HCT116 (cell line): ENCODE measurements around the gene FTO. TPM values are rescaled to one million over a fixed set of nuclear protein-coding genes. Genes with fewer than 3 reads are reported as not detected.

Experiments used
- ATAC-seq: fragments of 200-7000 bp; cut with Tn5 transposase; 2 replicates; pipeline ENCODE4 v1.9.1; 2020; ENCODE audit warnings: mild to moderate bottlenecking, moderate library complexity
- BruUV-seq: library from RNA; stranded (reverse); fragments of 400-500 nt; replicated peaks from 2 replicates; lab custom pipeline; 2021; lab: Mats Ljungman, UMichigan
- CTCF ChIA-PET: fragments of 300-600 bp; sonication (Branson Sonifier 250); formaldehyde crosslinking; loops from one replicate; lab custom pipeline; 2021; ENCODE audit warnings: antibody characterized with exemption; lab: Charles Lee
- POLR2A ChIA-PET: fragments of 300-600, 350-600 bp; sonication (Branson Sonifier 250); formaldehyde crosslinking; loops from one replicate; lab custom pipeline; 2021; ENCODE audit warnings: antibody characterized with exemption; lab: Charles Lee
- RAD21 ChIA-PET, 2 experiments: fragments of 300-600 bp; sonication (Branson Sonifier 250); formaldehyde crosslinking; loops; one replicate each; lab custom pipeline; 2023; ENCODE audit warnings: low total read pairs in 2 of 2; ENCODE audit not compliant: uncharacterized antibody in 2 of 2, unreplicated experiment in 2 of 2, low non-redundant PET in 1 of 2; lab: Charles Lee
- DNase-seq: peaks from one replicate; pipeline ENCODE4 v3.0.0-alpha.2; 2010; ENCODE audit warnings: low read depth, low spot score
- H2AFZ ChIP-seq: fragments of 200-600 bp; shearing (Covaris generic), sonication (generic); 2 replicates; pipeline ENCODE4 v1.6.1; 2017; ENCODE audit warnings: low read depth, mixed run types, mixed read lengths, antibody characterized with exemption, low read length; ENCODE audit not compliant: poor library complexity, severe bottlenecking
- H3K27ac ChIP-seq: 2 replicates; pipeline ENCODE4 v1.5.1; 2012; ENCODE audit warnings: low read depth, low read length
- H3K27me3 ChIP-seq: fragments of 200-600 bp; sonication (generic); 2 replicates; pipeline ENCODE4 v1.6.1; 2016; ENCODE audit warnings: mixed run types, low read length, mixed read lengths; ENCODE audit not compliant: insufficient read depth
- H3K36me3 ChIP-seq, 2 experiments: fragments of 200-500 bp in 1 of 2; fragments of 200-600 bp in 1 of 2; sonication (Bioruptor generic) in 1 of 2; sonication (generic) in 1 of 2; 2 replicates each; pipeline versions ENCODE4 v1.5.1 to v1.6.1; 2014 to 2016; ENCODE audit warnings: low read length in 2 of 2, inconsistent platforms in 1 of 2, mixed read lengths in 1 of 2, mixed run types in 1 of 2; ENCODE audit not compliant: insufficient read depth in 2 of 2, control insufficient read depth in 1 of 2
- H3K4me1 ChIP-seq, 2 experiments: fragments of 200-600 bp in 1 of 2; sonication (generic) in 1 of 2; 2 replicates each; pipeline versions ENCODE4 v1.5.1 to v1.6.1; 2012 to 2017; ENCODE audit warnings: low read length in 2 of 2, inconsistent platforms in 1 of 2, mild to moderate bottlenecking in 1 of 2, mixed read lengths in 1 of 2, mixed run types in 1 of 2, moderate library complexity in 1 of 2; ENCODE audit not compliant: insufficient read depth in 2 of 2, control insufficient read depth in 1 of 2
- H3K4me2 ChIP-seq: fragments of 200-600 bp; sonication (generic); 2 replicates; pipeline ENCODE4 v1.6.1; 2017; ENCODE audit warnings: mixed run types, low read length, mixed read lengths
- H3K4me3 ChIP-seq, 2 experiments: fragments of 200-600 bp in 1 of 2; sonication (generic) in 1 of 2; replicated peaks in 1 of 2; 2 replicates each; pipeline ENCODE4 v1.5.1; 2011 to 2016; ENCODE audit warnings: low read length in 2 of 2, control low read depth in 1 of 2, low read depth in 1 of 2, mild to moderate bottlenecking in 1 of 2, mixed read lengths in 1 of 2, mixed run types in 1 of 2
- H3K79me2 ChIP-seq: fragments of 200-600 bp; sonication (generic); 2 replicates; pipeline ENCODE4 v1.6.1; 2017; ENCODE audit warnings: mild to moderate bottlenecking, mixed run types, low read length, moderate library complexity, mixed read lengths; ENCODE audit not compliant: insufficient read depth
- H3K9ac ChIP-seq: fragments of 200-600 bp; sonication (generic); 2 replicates; pipeline ENCODE4 v1.6.1; 2016; ENCODE audit warnings: low read length, mixed read lengths
- H3K9me2 ChIP-seq: fragments of 200-600 bp; sonication (generic), shearing (Covaris generic); 2 replicates; pipeline ENCODE4 v1.6.1; 2017; ENCODE audit warnings: mixed run types, mild to moderate bottlenecking, moderate library complexity; ENCODE audit not compliant: insufficient read depth
- H3K9me3 ChIP-seq, 2 experiments: fragments of 200-500 bp in 1 of 2; fragments of 200-600 bp in 1 of 2; sonication (Bioruptor generic) in 1 of 2; sonication (generic) in 1 of 2; 2 replicates each; pipeline ENCODE4 v1.6.1; 2014 to 2017; ENCODE audit warnings: low read length in 2 of 2, mixed read lengths in 2 of 2, inconsistent platforms in 1 of 2, low read depth in 1 of 2, mild to moderate bottlenecking in 1 of 2, mixed run types in 1 of 2, moderate library complexity in 1 of 2; ENCODE audit not compliant: control insufficient read depth in 1 of 2, insufficient read depth in 1 of 2
- H4K20me1 ChIP-seq: fragments of 200-600 bp; sonication (generic), shearing (Covaris generic); 2 replicates; pipeline ENCODE4 v1.6.1; 2017; ENCODE audit warnings: mixed run types, mild to moderate bottlenecking, moderate library complexity; ENCODE audit not compliant: insufficient read depth
- CBX3 ChIP-seq: IDR thresholded peaks from 2 replicates; pipeline ENCODE4 v1.6.1; 2012; ENCODE audit warnings: low read depth
- CEBPB ChIP-seq: IDR thresholded peaks from 2 replicates; pipeline ENCODE4 v1.6.1; 2012; ENCODE audit warnings: low read depth
- FOSL1 ChIP-seq: IDR thresholded peaks from 2 replicates; pipeline ENCODE4 v1.6.1; 2012; ENCODE audit warnings: low read depth
- POLR2A ChIP-seq: IDR thresholded peaks from 2 replicates; pipeline ENCODE4 v1.7.0; 2011; ENCODE audit warnings: borderline replicate concordance; ENCODE audit not compliant: insufficient read depth, insufficient read length; ENCODE audit errors: extremely low read depth
- POLR2AphosphoS5 ChIP-seq: IDR thresholded peaks from 2 replicates; pipeline ENCODE4 v1.6.1; 2011; ENCODE audit warnings: mild to moderate bottlenecking, low read depth, low read length, moderate library complexity
- RAD21 ChIP-seq: IDR thresholded peaks from 2 replicates; pipeline ENCODE4 v1.6.1; 2012; ENCODE audit warnings: low read depth, mild to moderate bottlenecking
- SIN3A ChIP-seq: IDR thresholded peaks from 2 replicates; pipeline ENCODE4 v1.6.1; 2012; ENCODE audit warnings: low read depth
- SRF ChIP-seq: IDR thresholded peaks from 2 replicates; pipeline ENCODE4 v1.6.1; 2012; ENCODE audit warnings: low read depth
- ZBTB33 ChIP-seq: IDR thresholded peaks from 2 replicates; pipeline ENCODE4 v1.6.1; 2011; ENCODE audit warnings: mild to moderate bottlenecking, low read length, moderate library complexity; ENCODE audit not compliant: insufficient replicate concordance; ENCODE audit errors: extremely low read depth
- intact Hi-C: fragments of 100-400 bp; cut with micrococcal nuclease; formaldehyde crosslinking; loops from 2 replicates; pipeline ENCODE4 v1.10.0; 2022
- total RNA-seq: library from RNA; stranded (reverse); gene quantifications from one replicate; pipeline ENCODE4 v1.2.1, GENCODE V29; 2021; ENCODE audit not compliant: unreplicated experiment
- TF ChIP-seq, protein P1 (sequence below), 3 experiments: fragments of 200-600 bp in 1 of 3; sonication (generic) in 1 of 3; IDR thresholded peaks in 2 of 3; conservative IDR thresholded peaks in 1 of 3; 2 replicates each; pipeline ENCODE4 v1.5.1; 2012 to 2017; ENCODE audit warnings: low read depth in 2 of 3, low read length in 2 of 3, antibody characterized with exemption in 1 of 3, borderline replicate concordance in 1 of 3, control low read depth in 1 of 3, mild to moderate bottlenecking in 1 of 3, mixed read lengths in 1 of 3, mixed run types in 1 of 3, moderate library complexity in 1 of 3; ENCODE audit not compliant: insufficient read depth in 1 of 3

The FTO gene
- total RNA-seq, 1 experiment from 2014 or later, result 55.2 TPM

DNA sequence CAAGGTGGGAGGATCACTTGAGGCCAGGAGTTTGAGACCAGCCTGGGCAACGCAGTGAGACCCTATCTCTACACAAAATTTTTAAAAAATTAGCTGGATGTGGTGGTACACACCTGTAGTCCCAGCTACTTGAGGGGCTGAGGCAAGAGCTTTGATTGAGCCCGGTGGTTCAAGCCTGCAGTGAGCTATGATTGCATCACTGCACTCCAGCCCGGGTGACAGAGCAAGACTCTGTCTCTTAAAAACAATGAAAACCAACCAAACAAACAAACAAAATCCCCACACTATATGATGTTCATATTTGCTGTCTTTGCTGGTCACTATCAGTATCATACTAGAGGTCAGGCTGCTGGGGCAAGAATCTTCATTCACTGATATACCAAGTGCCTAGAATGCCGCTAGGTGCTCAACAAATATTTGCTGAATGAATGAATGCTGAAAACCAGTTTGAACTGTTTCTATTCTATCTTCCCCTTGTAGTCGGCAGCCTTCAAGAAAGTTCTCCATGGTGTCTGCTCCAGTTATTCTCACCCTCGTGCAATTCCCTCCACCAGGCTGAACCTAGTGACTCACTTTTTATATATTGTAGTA, 455.6 kb downstream of the FTO start:
- Histone ChIP-seq H3K9me2 (no peaks in the 10 kb centered on the region), H4K20me1 (no peaks in the 10 kb centered on the region), H3K4me3 (no peak overlapping the region), H3K27me3 (no peaks in the 10 kb centered on the region), H3K79me2 (no peaks in the 10 kb centered on the region), H3K9me3 (no peaks in the 10 kb centered on the region), H3K4me2 (no peak overlapping the region), H2AFZ (no peak overlapping the region), H3K9ac (no peak overlapping the region), H3K27ac (no peak overlapping the region), H3K36me3 (no peaks in the 10 kb centered on the region), H3K4me1 (no peaks in the 10 kb centered on the region)
- ChIA-PET POLR2A (no interaction called here), CTCF (no interaction called here), RAD21 (no interaction called here)
- no peak for DNase-seq
- intact Hi-C loops, result no loop called here
- BruUV-seq, result no TSS peak
- TF ChIP-seq SIN3A (no peak), FOSL1 (no peak)
- ATAC-seq, result no peak

- no peak overlapping the region for H3K27ac ChIP-seq
- ATAC-seq, result no peak
- no peak overlapping the region for H2AFZ ChIP-seq
- no peak overlapping the region for H3K9ac ChIP-seq
- no peak overlapping the region for H3K4me2 ChIP-seq
- no peak for DNase-seq
- H3K36me3 ChIP-seq, result no peaks in the 10 kb centered on the region
- H3K4me1 ChIP-seq, result no peaks in the 10 kb centered on the region
- no peak overlapping the region for H3K4me3 ChIP-seq
- intact Hi-C loops, result no loop called here
- H3K9me3 ChIP-seq, result no peaks in the 10 kb centered on the region
- ChIA-PET RAD21 (no interaction called here), CTCF (no interaction called here), POLR2A (no interaction called here)
- H4K20me1 ChIP-seq, result no peaks in the 10 kb centered on the region
- H3K79me2 ChIP-seq, result no peaks in the 10 kb centered on the region
- no peaks in the 10 kb centered on the region for H3K27me3 ChIP-seq
- no TSS peak for BruUV-seq
- TF ChIP-seq CEBPB (no peak), SRF (no peak), CBX3 (no peak), ZBTB33 (no peak), POLR2AphosphoS5 (no peak), POLR2A (no peak), RAD21 (no peak), FOSL1 (no peak)
- TF ChIP-seq, protein P1, sequence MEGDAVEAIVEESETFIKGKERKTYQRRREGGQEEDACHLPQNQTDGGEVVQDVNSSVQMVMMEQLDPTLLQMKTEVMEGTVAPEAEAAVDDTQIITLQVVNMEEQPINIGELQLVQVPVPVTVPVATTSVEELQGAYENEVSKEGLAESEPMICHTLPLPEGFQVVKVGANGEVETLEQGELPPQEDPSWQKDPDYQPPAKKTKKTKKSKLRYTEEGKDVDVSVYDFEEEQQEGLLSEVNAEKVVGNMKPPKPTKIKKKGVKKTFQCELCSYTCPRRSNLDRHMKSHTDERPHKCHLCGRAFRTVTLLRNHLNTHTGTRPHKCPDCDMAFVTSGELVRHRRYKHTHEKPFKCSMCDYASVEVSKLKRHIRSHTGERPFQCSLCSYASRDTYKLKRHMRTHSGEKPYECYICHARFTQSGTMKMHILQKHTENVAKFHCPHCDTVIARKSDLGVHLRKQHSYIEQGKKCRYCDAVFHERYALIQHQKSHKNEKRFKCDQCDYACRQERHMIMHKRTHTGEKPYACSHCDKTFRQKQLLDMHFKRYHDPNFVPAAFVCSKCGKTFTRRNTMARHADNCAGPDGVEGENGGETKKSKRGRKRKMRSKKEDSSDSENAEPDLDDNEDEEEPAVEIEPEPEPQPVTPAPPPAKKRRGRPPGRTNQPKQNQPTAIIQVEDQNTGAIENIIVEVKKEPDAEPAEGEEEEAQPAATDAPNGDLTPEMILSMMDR (IDR thresholded peaks at IDR 0.05 in 2 of 3, conservative IDR thresholded peaks at IDR 0.05 in 1 of 3; ENCODE audit: borderline replicate concordance in 1 of 3, insufficient read depth in 1 of 3, low read depth in 2 of 3, low read length in 2 of 3), result no peak
- no peaks in the 10 kb centered on the region for H3K9me2 ChIP-seq
Measured at GRCh38 chr16:54160252-54160860, 456.4 kb downstream of the FTO start.
